Parathyroid adenoma (tissue), 2 donors: Measurements from ENCODE around the gene ST7.

Experiments
- H2AFZ ChIP-seq: fragments of 300-600 bp; sonication (generic); one replicate; pipeline ENCODE4 v1.7.0; 2017; ENCODE audit warnings: antibody characterized with exemption, mild to moderate bottlenecking
- H3K27ac ChIP-seq: fragments of 300-600 bp; sonication (generic); one replicate; pipeline ENCODE4 v1.7.0; 2017
- H3K27me3 ChIP-seq: fragments of 300-600 bp; sonication (generic); one replicate; pipeline ENCODE4 v1.7.0; 2017; ENCODE audit warnings: low read length; ENCODE audit not compliant: control insufficient read depth, insufficient read depth
- H3K36me3 ChIP-seq: fragments of 300-600 bp; sonication (generic); one replicate; pipeline ENCODE4 v1.7.0; 2017; ENCODE audit warnings: low read length; ENCODE audit not compliant: control insufficient read depth, insufficient read depth
- H3K4me1 ChIP-seq: fragments of 300-600 bp; sonication (generic); one replicate; pipeline ENCODE4 v1.7.0; 2017; ENCODE audit warnings: control low read depth
- H3K4me2 ChIP-seq: fragments of 300-600 bp; sonication (generic); one replicate; pipeline ENCODE4 v1.7.0; 2017; ENCODE audit warnings: low read length
- H3K4me3 ChIP-seq: fragments of 300-600 bp; sonication (generic); one replicate; pipeline ENCODE4 v1.7.0; 2017; ENCODE audit warnings: low read depth, low read length
- H3K79me2 ChIP-seq: fragments of 300-600 bp; sonication (generic); one replicate; pipeline ENCODE4 v1.7.0; 2017; ENCODE audit warnings: control low read depth
- H3K9ac ChIP-seq: fragments of 300-600 bp; sonication (generic); one replicate; pipeline ENCODE4 v1.7.0; 2017; ENCODE audit warnings: mild to moderate bottlenecking
- H3K9me3 ChIP-seq: fragments of 300-600 bp; sonication (generic); one replicate; pipeline ENCODE4 v1.7.0; 2017; ENCODE audit warnings: low read length; ENCODE audit not compliant: control insufficient read depth
- CTCF ChIP-seq: fragments of 300-600 bp; sonication (generic); IDR thresholded peaks from one replicate; pipeline ENCODE4 v1.7.0; 2017; ENCODE audit warnings: antibody characterized with exemption, mild to moderate bottlenecking
- donor health status: primary hyperparathyroidism.

Gene ST7

GRCh38 chr7:117216010-117216409 lies 262.7 kb downstream of the ST7 start:
- no peak for TF ChIP-seq CTCF
- Histone ChIP-seq H3K27ac (no peak overlapping the region), H3K4me2 (no peak overlapping the region)

DNA sequence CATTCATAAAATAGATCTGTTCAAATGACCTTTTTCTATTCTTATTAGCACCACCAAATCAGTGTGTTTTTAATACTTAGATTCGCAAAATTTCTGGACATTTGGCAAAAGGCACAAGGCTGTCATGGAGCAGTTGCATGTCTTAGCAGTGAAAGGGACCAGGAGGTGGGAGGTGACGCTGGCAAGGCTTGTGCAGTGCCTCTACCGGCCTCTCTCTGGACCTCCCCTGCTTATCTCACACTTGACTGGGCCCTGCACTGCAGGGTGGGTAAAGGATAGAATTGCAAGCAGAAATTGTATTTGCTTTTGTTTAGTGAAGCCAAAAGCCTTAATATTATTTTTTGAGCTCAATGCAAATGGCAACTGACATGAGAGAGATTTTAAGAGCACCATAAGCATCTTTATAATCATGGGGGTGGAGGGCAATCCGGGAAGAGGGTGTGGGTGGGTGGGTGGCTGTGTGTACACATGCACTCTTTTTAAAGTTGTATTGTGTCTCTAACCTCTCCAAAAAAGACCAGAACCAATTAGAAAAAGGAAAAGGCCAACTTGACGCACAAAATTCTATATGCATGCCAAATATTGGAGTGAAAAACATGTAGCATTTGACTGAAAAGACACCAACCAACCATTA lies 263.3 kb downstream of the ST7 start:
- Histone ChIP-seq H3K4me2 (no peak overlapping the region), H3K27ac (no peak overlapping the region), H3K9ac (no peak overlapping the region), H3K9me3 (no peaks in the 10 kb centered on the region), H3K36me3 (no peaks in the 10 kb centered on the region), H3K79me2 (no peaks in the 10 kb centered on the region), H3K27me3 (no peaks in the 10 kb centered on the region), H3K4me1 (no peaks in the 10 kb centered on the region), H2AFZ (no peak overlapping the region), H3K4me3 (no peak overlapping the region)
- no peak for TF ChIP-seq CTCF

More at GRCh38 chr7:117216010-117216409, 262.7 kb downstream of the ST7 start:
- Histone ChIP-seq H3K4me3 (no peak overlapping the region), H2AFZ (no peak overlapping the region), H3K36me3 (no peaks in the 10 kb centered on the region), H3K9me3 (no peaks in the 10 kb centered on the region), H3K4me1 (no peaks in the 10 kb centered on the region), H3K27me3 (no peaks in the 10 kb centered on the region), H3K79me2 (no peaks in the 10 kb centered on the region), H3K9ac (no peak overlapping the region)

- no peaks in the 10 kb centered on the region for H3K27me3 ChIP-seq
- no peak for TF ChIP-seq CTCF
- H3K9ac ChIP-seq, result no peak overlapping the region
- no peak overlapping the region for H3K27ac ChIP-seq
- no peak overlapping the region for H3K4me2 ChIP-seq
- H3K36me3 ChIP-seq, result no peaks in the 10 kb centered on the region
- H3K4me1 ChIP-seq, result no peaks in the 10 kb centered on the region
- H3K4me3 ChIP-seq, result no peak overlapping the region
- H3K79me2 ChIP-seq, result no peaks in the 10 kb centered on the region
- H2AFZ ChIP-seq, result no peak overlapping the region
- H3K9me3 ChIP-seq, result no peaks in the 10 kb centered on the region
Observed at GRCh38 chr7:117217106-117218035, 264.1 kb downstream of the ST7 start.

- H3K4me1 ChIP-seq, result no peaks in the 10 kb centered on the region
- no peak overlapping the region for H3K9ac ChIP-seq
- no peak overlapping the region for H3K4me3 ChIP-seq
- no peaks in the 10 kb centered on the region for H3K27me3 ChIP-seq
- no peak for TF ChIP-seq CTCF
- no peaks in the 10 kb centered on the region for H3K9me3 ChIP-seq
- no peaks in the 10 kb centered on the region for H3K36me3 ChIP-seq
- H3K79me2 ChIP-seq, result no peaks in the 10 kb centered on the region
- H2AFZ ChIP-seq, result no peak overlapping the region
- H3K4me2 ChIP-seq, result no peak overlapping the region
- H3K27ac ChIP-seq, result no peak overlapping the region
Observed at GRCh38 chr7:117218700-117219099, 265.4 kb downstream of the ST7 start.
